ENCODE data around the gene KRTAP12-3. TPM values are rescaled to one million over a fixed set of nuclear protein-coding genes. Genes with fewer than 3 reads are reported as not detected.
"Not testable (repeated sequence)": the region's sequence is repeated elsewhere in the genome, so short reads cannot be mapped to it uniquely, and the experiment has no call there.

Gene KRTAP12-3
- polyA plus RNA-seq, 2 of the 4 experiments (the other 2 are of a cell fraction), result not detected

DNA sequence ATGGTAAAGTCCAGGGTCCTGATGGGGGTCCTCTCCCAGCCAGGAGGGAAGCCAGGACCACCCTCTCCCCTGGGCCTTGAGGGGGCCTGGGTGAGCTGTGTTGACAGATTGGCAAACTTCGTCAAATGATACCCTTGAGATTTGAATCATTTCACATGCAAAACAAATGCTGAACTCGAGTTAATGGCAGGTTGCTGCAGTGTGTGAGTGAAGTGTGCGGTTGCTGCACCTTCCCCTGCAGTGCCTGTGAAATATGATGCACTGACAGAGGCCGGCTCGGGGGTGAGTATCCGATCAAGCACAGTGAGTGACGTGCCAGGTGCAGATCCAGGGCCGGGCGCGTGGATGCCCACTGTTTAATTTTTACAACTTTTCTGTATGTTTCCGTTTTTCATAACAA, 29.9 kb downstream of the KRTAP12-3 start:
- ATAC-seq (no peak), DNase-seq (ENCODE audit: low read depth in 1 of 2, low spot score in 1 of 2) (no peak), FAIRE-seq (no peak)
- Histone ChIP-seq H3K9me3 (peaks cover 4% of the 10 kb centered on the region; the same call in 2 of the 3 replicates), H3K4me1 (no peaks in the 10 kb centered on the region), H3K4me3 (no peak overlapping the region), H3K4me2 (no peak overlapping the region), H3K27ac (no peak overlapping the region)
- ChIA-PET POLR2A (no interaction called here), CTCF (no interaction called here)
- TF ChIP-seq EHF (CRISPR knock-in tag; IDR thresholded peaks at IDR 0.05) (no peak), SREBF2 (IDR thresholded peaks at IDR 0.05) (no peak), KDM1A (IDR thresholded peaks at IDR 0.05; ENCODE audit: low read depth) (no peak), FOXS1 (CRISPR knock-in tag; IDR thresholded peaks at IDR 0.05) (no peak), RFX5 (IDR thresholded peaks at IDR 0.05) (no peak), ESRRA (IDR thresholded peaks at IDR 0.05; ENCODE audit: borderline replicate concordance, low read length) (no peak), RAD21 (conservative IDR thresholded peaks at IDR 0.05 in 1 of 2, IDR thresholded peaks at IDR 0.05 in 1 of 2) (no peak), RNF2 (IDR thresholded peaks at IDR 0.05; ENCODE audit: borderline replicate concordance, low read depth) (no peak), FOSB (CRISPR knock-in tag; IDR thresholded peaks at IDR 0.05) (no peak), MAZ (IDR thresholded peaks at IDR 0.05; ENCODE audit: borderline replicate concordance, low read depth, low read length) (no peak), MAFK (IDR thresholded peaks at IDR 0.05; ENCODE audit: partially characterized antibody) (no peak), JUNB (IDR thresholded peaks at IDR 0.05) (no peak), ZC3H11A (IDR thresholded peaks at IDR 0.05) (no peak), HDAC2 (IDR thresholded peaks at IDR 0.05) (no peak), HOXA7 (CRISPR knock-in tag; IDR thresholded peaks at IDR 0.05) (no peak), HOXB5 (CRISPR knock-in tag; IDR thresholded peaks at IDR 0.05) (no peak)
- TF ChIP-seq, protein P1, sequence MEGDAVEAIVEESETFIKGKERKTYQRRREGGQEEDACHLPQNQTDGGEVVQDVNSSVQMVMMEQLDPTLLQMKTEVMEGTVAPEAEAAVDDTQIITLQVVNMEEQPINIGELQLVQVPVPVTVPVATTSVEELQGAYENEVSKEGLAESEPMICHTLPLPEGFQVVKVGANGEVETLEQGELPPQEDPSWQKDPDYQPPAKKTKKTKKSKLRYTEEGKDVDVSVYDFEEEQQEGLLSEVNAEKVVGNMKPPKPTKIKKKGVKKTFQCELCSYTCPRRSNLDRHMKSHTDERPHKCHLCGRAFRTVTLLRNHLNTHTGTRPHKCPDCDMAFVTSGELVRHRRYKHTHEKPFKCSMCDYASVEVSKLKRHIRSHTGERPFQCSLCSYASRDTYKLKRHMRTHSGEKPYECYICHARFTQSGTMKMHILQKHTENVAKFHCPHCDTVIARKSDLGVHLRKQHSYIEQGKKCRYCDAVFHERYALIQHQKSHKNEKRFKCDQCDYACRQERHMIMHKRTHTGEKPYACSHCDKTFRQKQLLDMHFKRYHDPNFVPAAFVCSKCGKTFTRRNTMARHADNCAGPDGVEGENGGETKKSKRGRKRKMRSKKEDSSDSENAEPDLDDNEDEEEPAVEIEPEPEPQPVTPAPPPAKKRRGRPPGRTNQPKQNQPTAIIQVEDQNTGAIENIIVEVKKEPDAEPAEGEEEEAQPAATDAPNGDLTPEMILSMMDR (IDR thresholded peaks at IDR 0.05), result no peak
- TF ChIP-seq, protein P2, sequence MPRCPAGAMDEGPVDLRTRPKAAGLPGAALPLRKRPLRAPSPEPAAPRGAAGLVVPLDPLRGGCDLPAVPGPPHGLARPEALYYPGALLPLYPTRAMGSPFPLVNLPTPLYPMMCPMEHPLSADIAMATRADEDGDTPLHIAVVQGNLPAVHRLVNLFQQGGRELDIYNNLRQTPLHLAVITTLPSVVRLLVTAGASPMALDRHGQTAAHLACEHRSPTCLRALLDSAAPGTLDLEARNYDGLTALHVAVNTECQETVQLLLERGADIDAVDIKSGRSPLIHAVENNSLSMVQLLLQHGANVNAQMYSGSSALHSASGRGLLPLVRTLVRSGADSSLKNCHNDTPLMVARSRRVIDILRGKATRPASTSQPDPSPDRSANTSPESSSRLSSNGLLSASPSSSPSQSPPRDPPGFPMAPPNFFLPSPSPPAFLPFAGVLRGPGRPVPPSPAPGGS (IDR thresholded peaks at IDR 0.05), result no peak
- TF ChIP-seq, protein P3, sequence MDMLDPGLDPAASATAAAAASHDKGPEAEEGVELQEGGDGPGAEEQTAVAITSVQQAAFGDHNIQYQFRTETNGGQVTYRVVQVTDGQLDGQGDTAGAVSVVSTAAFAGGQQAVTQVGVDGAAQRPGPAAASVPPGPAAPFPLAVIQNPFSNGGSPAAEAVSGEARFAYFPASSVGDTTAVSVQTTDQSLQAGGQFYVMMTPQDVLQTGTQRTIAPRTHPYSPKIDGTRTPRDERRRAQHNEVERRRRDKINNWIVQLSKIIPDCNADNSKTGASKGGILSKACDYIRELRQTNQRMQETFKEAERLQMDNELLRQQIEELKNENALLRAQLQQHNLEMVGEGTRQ (IDR thresholded peaks at IDR 0.05), result no peak
- TF ChIP-seq, protein P4, sequence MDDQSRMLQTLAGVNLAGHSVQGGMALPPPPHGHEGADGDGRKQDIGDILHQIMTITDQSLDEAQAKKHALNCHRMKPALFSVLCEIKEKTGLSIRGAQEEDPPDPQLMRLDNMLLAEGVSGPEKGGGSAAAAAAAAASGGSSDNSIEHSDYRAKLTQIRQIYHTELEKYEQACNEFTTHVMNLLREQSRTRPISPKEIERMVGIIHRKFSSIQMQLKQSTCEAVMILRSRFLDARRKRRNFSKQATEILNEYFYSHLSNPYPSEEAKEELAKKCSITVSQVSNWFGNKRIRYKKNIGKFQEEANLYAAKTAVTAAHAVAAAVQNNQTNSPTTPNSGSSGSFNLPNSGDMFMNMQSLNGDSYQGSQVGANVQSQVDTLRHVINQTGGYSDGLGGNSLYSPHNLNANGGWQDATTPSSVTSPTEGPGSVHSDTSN (IDR thresholded peaks at IDR 0.05), result no peak
- 13% methylated on average over 11 of the region's 11 CpGs for WGBS (ENCODE audit: missing lambda C conversion rate)

DNA sequence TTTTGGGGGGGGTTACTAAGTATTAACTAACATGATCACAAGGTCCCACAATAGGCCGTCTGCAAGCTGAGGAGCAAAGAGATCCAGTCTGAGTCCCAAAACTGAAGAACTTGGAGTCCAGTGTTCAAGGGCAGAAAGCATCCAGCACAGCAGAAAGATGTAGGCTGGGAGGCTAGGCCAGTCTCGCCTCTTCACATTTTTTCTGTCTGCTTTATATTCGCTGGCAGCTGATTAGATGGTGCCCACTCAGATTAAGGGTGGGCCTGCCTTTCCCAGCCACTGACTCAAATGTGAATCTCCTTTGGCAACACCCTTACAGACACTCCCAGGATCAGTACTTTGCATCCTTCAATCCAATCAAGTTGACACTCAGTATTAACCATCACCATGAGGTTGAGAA, 32.0 kb downstream of the KRTAP12-3 start:
- POLR2A ChIA-PET, result not testable (repeated sequence)

DNA sequence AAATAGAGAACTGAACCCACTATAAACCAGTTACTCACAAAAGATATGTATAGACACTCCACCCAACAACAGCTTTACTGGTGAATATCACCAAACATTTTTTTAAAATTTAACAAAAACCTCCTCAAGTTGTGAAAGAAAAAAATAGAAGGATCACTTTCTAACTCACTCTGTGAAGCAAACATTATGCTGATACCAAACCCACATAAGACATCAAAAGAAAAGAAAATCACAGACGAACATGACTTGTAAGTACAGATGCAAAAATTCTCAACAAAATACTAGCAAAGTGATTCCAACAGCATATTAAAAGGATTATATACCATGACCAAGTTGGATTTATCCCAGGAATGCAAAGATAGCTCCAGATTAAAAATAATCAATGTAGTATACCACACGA, 34.0 kb downstream of the KRTAP12-3 start:
- CTCF ChIA-PET, result no interaction called here
- ATAC-seq (no peak), DNase-seq (ENCODE audit: low read depth in 1 of 2, low spot score in 1 of 2) (no peak), FAIRE-seq (no peak)
- POLR2A ChIA-PET, result no interaction called here
- TF ChIP-seq, protein P5, sequence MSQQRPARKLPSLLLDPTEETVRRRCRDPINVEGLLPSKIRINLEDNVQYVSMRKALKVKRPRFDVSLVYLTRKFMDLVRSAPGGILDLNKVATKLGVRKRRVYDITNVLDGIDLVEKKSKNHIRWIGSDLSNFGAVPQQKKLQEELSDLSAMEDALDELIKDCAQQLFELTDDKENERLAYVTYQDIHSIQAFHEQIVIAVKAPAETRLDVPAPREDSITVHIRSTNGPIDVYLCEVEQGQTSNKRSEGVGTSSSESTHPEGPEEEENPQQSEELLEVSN (IDR thresholded peaks at IDR 0.05; ENCODE audit: borderline replicate concordance, low read depth), result no peak
- TF ChIP-seq, protein P6, sequence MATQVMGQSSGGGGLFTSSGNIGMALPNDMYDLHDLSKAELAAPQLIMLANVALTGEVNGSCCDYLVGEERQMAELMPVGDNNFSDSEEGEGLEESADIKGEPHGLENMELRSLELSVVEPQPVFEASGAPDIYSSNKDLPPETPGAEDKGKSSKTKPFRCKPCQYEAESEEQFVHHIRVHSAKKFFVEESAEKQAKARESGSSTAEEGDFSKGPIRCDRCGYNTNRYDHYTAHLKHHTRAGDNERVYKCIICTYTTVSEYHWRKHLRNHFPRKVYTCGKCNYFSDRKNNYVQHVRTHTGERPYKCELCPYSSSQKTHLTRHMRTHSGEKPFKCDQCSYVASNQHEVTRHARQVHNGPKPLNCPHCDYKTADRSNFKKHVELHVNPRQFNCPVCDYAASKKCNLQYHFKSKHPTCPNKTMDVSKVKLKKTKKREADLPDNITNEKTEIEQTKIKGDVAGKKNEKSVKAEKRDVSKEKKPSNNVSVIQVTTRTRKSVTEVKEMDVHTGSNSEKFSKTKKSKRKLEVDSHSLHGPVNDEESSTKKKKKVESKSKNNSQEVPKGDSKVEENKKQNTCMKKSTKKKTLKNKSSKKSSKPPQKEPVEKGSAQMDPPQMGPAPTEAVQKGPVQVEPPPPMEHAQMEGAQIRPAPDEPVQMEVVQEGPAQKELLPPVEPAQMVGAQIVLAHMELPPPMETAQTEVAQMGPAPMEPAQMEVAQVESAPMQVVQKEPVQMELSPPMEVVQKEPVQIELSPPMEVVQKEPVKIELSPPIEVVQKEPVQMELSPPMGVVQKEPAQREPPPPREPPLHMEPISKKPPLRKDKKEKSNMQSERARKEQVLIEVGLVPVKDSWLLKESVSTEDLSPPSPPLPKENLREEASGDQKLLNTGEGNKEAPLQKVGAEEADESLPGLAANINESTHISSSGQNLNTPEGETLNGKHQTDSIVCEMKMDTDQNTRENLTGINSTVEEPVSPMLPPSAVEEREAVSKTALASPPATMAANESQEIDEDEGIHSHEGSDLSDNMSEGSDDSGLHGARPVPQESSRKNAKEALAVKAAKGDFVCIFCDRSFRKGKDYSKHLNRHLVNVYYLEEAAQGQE (IDR thresholded peaks at IDR 0.05), result no peak
- TF ChIP-seq, protein P7, sequence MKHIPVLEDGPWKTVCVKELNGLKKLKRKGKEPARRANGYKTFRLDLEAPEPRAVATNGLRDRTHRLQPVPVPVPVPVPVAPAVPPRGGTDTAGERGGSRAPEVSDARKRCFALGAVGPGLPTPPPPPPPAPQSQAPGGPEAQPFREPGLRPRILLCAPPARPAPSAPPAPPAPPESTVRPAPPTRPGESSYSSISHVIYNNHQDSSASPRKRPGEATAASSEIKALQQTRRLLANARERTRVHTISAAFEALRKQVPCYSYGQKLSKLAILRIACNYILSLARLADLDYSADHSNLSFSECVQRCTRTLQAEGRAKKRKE (CRISPR knock-in tag; IDR thresholded peaks at IDR 0.05; ENCODE audit: low read depth), result no peak
- Histone ChIP-seq H3K27ac (no peak overlapping the region), H3K4me3 (no peak overlapping the region), H3K4me1 (no peaks in the 10 kb centered on the region), H3K9me3 (peaks cover 14% of the 10 kb centered on the region; the same call in 2 of the 3 replicates), H3K4me2 (no peak overlapping the region)
- WGBS (ENCODE audit: missing lambda C conversion rate), result 0% methylated on average over 2 of the region's 2 CpGs

More for the DNA sequence above, 32.0 kb downstream of the KRTAP12-3 start:
- FAIRE-seq; H3K27ac ChIP-seq; CTCF ChIA-PET; H3K4me3 ChIP-seq; H3K4me1 ChIP-seq; H3K4me2 ChIP-seq; DNase-seq (ENCODE audit: low read depth in 1 of 2, low spot score in 1 of 2); ATAC-seq: not testable (repeated sequence)
- 27% methylated on average over 3 of the region's 3 CpGs for WGBS (ENCODE audit: missing lambda C conversion rate)
- H3K9me3 ChIP-seq, result peaks cover 14% of the 10 kb centered on the region; the same call in 2 of the 3 replicates

Measured in A549 (cell line).